Measurements from ENCODE around the gene NF2.

The NF2 gene

DNA sequence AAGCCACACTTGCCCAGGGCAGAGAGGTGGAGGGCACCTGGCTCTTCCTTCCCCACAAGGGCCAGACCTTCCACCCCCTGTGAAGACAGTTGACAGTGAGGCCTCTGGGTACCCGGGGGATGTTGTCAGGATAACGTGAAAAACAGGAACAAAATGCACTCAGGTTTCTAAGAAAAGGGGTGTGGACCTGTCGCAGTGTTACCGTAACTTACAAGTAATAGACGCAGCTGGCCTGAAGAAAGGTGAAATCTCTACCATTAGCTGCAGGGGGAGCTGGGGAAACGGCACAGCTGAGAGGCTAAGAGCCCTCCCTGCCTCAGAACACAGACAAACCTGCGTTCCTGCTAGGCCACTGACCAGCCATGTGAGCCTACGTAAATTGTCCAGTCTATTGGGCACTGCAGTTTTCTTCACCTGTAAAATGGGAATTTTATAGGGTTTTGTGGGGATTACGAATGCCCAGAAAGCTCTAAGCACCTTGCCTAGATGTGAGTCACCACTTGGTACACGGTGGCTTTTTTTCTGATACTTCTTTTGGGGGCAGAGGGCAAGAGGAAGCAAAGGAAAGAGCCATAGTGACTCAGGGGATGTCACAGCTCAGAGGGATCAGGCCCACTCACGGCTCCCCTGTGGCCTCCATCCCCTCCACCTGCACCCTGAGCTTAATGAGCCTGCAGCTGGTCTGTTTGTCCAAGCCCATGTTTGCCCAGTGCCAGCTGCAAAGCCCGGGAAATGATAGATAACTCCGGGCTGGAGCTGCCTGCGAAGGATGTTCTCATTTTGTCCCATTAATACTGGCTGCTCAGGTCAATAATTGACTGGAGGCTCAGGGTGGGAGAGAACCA is 97.9 kb downstream of the NF2 start:
- DNase-seq (ENCODE audit: low spot score): no peak

DNA sequence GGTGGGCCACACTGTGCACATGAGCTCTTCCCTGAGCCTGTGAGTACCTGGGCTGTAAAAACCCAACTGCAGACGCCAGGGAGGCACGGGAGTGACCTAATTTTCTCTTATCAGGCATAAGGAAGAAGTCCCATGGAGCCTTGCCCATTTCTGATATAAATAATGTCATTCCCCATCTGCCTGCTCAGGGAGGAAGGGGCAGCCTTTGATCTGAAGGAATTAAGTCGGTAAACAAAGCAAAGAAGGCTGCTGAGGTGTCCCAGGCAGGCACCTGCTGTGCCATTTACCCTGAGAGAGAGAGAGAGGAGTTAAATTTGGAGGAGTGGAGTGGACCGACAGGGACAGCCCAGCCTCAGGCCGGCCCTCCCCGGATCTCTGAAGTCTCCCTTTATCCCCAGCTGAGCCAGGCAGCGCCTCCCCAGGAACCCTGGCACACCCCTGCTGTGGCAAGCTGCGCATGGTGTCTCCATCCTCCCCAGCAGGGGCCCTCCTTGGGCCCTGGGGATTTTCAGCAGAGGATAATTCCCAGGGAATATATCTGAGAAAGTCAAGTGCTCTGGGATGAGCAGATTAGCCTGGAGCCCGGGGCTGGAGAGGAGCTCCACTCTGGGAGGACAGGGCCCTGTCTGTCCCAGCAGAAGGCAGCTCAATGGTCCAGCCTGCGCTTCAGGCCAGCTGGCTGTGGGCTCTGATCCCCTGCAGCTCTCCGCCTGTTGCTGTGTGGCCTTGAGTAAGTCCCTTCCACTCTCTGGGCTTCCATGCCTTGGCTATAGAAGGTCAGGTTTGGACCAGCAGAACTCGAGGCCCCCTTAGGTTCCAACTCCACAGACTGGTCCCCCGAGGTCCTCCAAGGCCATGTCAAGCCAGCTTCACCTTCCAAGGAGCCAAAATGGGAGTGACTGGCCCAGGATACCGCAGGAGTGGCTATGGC is 98.8 kb downstream of the NF2 start:
- DNase-seq (ENCODE audit: low spot score): no peak

DNA sequence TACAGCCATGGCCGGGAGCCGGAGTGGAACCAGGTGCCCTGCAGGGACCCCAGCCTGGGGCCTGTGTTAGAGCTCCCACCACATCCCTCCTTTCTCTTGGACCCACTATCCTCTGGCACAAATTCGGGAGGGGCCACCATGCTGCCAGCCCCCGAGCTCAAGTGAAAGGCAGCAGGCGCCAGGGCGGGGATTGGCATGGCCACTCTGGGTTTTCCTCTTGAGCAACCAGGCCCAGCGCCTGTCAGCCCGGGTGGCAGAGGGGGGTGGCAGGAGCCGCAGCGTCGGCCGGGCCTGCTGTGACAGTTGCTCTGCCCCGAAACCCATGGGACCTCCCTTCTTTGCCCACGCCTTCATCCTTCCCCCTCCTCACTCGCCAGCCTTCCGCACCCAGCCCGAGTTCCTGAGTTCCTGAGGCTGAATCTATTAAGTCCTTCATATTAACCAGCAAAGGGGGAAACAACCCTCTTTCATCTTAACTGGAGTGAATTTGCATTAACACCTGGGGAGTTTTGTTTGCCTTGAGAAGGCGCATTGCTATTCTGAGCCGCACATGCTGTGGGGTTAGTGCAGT is 99.6 kb downstream of the NF2 start:
- DNase-seq (ENCODE audit: low spot score): no peak

DNA sequence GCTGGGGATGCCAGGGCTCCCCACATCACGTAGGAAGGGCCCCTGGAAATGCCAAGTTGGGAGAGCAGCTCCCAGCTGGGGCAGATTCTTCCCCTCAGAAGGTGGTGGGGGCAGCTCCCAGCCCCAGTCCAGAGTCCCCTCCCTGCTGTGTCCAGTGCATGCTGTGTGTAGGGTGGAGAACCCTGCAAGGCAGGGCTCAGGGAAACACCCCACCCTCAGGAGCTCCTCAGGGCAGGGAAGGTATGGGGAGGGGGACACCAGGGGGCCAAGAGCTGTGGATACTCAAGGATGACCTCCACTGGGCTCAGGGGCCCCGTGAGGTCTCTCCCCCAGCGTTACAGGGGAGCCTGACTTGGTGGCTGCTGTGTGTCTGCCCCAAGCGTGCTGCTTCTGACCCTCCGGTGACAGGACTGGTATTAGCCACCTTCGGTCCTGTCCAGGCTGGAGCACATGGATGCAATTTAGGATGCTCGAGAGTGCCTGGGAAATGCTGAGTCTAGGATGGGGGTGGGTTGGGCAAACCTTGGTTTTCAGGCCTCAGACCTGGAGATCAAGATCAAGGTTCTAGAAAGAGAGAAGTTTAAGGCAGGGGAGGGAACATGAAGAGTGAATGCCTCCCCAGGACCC is 100.2 kb downstream of the NF2 start:
- DNase-seq (ENCODE audit: low spot score): no peak

DNA sequence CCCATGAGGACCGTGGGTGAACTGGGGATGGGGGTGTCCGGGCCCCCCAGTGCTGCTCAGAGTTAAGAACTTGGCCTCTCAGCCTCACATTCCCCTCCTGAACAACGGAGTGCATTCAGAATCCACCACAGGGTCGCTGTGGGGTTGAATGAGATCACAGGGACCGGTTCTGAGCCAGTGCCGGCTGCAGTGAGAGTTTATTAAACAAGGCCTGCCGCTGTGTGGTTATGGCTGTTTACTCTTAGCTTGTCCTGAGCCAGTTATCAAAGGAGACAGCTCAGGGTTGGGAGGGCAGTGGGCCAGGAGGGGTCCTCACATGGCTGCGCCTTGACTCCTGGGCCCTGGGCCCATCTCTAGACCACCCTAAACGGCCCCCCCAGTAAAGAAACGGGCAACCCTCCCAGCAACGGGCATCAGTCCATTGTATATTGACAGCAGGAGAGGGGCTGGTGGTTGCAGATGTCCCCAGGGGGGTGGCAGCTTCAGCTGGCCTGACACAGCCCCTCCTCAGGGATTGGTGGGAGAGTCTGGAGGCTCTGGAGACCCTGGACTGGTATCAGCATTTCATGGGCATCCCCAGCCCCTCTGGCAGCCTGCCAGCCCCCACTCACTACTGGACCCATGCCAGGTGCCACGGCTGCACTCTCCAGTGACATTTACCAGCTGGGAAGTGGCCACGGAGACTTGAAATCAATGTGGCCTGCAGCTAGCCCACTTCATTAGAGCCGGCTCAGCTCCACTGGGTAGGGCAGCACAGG is 101.3 kb downstream of the NF2 start:
- no peak for DNase-seq (ENCODE audit: low spot score)

DNA sequence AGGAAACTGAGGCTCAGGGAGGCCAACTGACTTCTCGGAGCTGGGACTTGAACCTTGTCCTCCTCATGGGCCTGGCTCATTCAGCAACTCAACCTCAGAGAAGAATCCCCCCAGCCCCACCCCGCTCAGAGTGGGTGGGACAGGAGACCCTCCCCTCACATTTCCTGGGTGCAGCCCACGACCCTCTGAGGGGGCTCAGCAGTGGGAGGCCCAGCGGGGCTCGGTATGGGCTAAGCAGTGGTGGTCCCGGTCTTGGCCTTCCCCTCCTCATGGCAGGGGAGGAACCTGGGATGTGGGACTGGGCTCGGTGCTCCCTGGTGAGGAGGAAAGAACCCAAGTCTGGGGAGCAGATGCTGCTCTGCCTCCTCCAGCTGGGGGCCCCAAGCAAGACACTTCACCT is 102.2 kb downstream of the NF2 start:
- DNase-seq (ENCODE audit: low spot score): no peak

DNA sequence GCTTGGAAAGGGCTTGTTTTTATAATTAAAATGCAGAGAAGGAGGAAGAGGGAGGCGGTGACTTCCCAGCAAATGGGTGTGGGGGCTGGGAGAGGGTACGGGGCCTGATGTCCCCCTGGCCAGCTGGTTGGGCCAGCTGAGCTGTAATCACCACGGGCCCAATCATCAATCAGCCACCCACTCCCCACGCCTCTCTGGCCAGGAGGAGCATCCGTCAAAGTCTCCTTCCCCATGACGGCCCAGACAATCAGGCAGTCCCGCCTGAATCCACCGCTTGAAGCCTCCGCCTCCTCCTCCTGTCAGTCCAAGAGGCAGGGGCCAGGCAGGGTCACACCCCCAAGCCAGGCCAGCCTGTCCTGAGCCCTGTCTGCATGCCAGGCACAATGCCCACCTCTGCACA is 103.1 kb downstream of the NF2 start:
- peak; percentile 50 for DNase-seq (ENCODE audit: low spot score)

DNA sequence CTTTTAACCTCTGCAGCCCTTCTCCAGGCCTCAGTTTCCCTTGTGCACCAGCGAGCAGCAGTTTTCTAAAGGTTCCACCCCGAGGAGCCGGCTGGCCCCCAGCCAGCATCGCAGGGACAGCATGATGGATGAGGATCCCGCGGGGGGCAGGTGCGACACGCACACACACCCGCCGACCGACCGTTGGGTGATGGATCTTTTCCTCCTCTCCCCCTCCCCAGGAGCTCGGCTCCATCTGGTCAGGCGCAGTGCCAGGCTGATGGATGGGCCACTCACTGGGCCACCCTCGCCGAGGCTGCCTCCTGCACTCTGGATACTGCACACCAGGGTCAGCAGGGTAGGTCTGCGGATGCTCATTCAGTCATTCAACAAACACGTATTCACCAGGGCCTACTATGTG is 103.6 kb downstream of the NF2 start:
- no peak for DNase-seq (ENCODE audit: low spot score)

DNA sequence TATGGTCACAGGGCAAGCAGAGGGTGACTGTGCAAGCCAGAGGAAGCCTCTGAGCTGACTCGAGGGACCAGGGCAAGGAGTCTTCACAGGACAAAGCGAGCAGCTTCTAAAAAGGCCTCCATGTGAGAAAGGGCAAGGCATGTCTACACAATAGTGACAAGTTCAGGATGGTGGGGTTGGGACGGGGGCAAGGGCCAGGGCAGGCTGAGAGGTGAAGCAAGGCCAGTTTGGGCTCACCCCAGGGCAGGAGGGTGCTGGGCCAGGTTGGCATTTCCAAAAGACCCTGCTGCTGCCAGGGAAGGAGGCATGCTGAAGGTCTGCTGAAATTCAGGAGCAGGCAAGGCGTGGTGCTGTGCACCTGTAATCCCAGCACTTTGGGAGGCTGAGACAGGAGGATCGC is 104.0 kb downstream of the NF2 start:
- no peak for DNase-seq (ENCODE audit: low spot score)

DNA sequence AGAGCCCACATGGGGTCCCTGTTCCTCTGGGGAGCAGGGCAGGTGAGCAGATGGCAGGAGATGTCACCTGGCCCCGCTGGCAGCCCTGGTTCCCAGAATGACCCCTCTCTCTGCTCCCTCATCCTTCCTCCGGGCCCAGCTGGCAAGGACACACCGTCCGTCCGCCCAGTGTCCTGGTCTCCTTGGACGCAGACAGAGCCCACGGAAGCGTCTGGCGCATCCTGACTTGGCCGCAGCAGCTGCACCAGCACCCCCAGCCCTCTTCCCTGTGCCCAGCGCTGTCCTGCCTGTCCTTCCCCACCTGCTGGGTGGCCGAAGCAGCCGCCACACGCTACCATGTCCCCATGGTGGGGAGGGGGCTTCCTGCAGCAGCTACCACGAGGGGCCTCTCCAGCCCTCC is 106.8 kb downstream of the NF2 start:
- DNase-seq (ENCODE audit: low spot score): no peak

DNA sequence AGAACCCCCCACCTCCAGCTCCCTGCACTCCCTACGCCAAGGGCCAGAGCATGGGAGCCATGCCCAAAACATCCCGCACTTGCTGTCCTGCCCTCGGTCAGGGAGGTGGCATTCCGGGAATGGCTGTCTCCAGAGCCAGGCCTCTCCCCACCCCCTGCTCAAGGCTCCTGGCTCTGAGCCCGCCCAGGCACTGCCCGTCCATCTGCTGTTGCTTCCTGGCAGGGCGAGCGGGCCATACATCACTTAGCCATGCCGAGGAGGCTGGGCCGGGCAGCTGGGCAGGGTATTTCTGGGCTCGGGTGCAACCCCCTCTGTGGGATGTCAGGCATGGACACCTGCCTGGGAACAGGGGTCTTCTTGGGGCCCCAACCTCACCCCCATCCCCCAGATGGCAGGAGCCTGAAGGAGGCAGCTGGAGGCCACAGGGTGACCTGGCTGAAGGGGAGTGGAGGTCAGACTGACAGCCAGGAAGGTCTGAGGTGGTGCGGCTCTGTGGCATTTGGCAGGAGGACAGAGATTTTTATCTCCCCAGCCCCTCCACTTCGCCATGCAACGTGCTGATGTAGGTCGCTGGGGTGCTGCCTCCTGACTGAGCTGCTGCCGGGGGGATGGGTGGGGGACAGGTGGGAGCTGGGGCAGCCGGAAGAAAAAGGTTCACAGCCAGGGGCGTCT is 107.6 kb downstream of the NF2 start:
- DNase-seq (ENCODE audit: low spot score): no peak

DNA sequence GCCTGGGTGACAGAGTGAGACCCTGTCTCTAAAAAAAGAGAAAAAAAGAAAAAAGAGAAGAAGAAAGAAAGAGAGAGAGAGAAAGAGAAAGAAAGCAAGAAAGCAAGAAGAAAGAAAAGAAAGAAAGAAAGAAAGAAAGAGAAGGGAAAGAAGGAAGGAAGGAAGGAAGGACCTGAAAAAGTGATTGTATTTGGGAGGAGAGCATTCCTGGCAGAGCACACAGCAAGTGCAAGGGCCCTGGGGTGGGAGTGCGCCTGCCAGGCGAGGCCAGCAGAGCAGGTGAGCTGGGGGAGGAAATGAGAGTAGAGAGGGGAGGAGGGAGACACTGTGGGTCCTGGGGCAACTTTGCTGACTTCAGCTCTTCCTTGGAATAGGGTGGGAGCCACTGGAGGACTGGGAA is 108.7 kb downstream of the NF2 start:
- no peak for DNase-seq (ENCODE audit: low spot score)

DNA sequence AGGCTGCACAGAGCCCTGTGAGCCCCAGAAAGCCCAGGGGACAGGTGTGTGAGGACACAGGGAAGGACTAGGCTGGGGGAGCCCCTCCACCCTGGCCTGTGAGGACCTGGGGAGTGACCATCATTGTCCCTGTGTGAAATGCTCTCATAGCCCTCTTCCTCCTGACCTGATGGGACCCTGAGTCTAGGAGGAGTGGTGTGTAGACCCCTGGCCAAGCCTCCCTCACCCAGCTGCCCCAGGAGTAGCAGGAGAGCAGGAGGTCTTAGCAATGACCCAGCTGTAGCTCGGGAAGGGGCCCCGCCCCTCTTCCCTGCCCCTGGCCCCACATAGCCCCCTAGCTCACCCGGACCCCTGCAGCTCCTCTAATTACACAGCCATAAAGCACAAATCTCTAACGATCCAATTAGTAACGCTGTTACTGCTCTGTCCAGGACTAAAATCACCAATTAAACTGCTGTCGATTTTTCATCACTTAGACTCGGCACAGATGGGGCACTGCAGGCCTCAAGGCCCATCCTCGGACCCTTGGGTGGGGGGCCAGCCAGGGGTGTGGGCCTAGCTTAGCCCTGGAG is 109.8 kb downstream of the NF2 start:
- DNase-seq (ENCODE audit: low spot score): no peak

DNA sequence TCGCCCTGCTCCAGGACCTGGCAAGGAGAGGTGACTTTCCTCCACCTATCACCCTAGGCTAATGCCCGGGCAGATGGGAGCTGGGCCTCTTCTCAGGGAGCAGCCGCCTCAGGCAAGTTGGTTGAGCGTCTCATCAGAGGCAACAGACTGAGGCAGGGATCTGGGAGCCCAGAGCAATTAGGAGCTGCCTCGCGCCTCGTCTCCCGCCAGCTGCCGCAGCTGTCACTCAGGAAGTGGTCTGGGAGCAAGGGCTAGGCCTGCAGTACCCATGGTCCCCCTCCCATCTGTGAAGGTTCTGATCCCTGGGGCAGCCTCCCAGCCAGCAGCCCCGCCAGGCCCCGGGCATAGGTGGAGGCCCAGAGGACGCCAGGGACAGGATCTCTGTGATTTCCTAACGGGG is 111.8 kb downstream of the NF2 start:
- DNase-seq (ENCODE audit: low spot score): peak; percentile 64

DNA sequence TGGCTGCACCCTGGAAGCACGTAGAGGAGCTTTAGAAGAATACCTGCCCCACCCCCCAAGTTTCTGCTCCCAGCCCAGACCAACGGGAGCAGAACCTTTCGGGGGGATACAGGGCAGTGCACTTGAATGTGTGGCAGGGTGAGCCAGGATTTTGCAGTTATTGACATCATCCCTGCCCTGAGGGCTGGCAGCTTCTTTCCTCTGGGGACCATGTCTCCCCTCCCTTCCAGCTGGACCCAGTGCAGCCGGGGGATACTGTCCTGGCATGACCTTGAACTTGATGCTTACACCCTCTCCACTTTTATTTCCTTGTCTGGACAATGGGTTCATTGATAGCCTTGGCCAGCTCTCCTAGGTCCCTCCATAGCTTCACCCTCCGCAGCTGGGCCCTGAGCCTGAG is 112.3 kb downstream of the NF2 start:
- no peak for DNase-seq (ENCODE audit: low spot score)

DNA sequence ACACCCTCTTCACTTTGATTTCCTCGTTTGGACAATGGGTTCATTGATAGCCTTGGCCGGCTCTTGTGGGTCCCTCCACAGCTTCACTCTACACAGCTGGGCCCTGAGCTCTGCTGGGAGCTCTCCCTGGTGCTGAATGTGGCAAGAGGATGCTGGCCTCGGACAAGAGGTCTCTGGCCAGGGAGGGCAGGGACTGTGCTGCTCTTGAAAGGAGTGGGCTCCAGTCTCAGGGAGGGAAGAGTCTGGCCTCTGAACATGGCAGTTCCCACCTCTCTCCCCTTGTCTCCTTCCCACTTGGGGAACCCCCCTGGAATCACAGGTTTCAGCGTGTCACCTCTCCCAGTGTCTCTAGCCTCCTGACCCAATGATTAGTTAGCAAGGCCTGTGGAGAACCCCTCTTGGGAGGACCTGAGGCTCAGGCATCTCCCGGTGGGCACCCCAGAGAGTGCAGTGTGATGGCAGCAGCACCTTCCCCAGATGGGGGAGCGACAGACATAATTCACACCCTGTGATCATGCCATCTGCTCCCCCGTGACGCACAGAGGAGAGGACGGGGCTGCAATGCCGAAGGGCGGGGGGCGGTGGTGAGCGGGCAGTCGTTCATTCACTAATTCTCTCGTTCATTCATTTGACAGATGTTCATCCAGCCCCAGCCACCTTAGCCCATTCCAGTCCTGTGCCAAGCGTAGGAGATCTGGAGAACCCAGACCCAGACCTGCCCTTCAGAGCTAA is 113.5 kb downstream of the NF2 start:
- DNase-seq (ENCODE audit: low spot score): no peak

DNA sequence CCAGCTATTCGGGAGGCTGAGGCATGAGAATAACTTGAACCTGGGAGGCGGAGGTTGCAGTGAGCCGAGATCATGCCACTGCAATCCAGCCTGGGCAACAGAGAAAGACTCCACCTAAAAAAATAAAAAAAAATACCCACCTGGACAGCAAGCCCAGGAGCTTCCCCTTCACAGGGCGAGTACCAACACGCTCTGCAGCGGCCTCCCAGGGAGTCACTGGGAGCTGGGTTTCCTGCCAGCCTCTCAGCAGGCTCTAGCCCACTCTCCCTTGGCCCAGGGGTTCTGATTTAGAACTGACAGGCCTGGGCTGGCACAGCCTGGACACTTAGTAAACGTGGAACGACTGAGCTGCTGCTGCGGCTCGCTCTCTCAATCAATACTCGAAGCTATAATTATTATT is 114.4 kb downstream of the NF2 start:
- DNase-seq (ENCODE audit: low spot score): no peak

DNA sequence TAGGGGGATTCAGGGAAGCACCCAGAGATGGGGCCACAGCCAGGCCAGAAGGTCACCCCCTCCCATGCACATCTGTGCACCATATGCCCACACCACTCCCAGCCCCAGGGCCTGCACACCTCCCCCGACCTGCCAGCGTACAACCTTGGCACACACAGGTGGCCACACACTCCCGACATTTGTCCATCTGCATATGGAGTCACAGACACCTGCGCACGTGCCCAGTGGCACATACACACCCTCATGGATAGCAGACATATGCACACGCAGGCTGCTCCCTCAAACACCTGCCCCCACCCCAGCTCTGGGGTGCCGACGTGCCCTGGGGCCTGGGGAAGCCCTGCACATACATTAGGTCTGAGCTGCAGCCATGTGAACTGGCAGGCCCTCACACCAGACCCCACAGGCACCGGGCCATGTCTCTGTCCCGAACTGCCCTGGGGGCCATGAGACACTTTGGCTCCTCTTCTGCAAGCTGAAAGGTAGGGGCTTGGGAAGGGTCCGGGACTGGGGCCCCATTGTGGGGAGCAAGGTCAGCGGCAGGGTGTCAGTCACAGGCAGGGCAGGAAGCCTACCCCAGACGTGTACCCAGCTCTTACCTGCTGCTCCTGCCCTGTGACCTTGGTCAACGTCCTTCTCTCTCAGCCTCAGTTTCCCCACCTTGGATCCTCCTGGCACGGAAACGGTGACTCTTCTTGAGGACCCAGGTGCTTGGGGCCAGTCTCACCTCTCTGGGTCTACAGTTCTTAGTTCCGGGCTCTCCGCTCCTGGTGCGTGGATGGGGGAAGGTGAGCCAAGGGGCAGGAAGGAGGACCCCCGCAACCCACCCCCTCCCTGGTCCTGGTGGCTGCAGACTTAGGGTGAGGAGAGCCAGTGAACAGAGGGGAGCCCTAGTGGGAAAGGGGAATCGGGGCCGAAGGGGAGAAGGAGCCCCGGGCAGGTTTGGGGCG is 115.8 kb downstream of the NF2 start:
- DNase-seq (ENCODE audit: low spot score): no peak
